Measurements from ENCODE around the gene CHST13. TPM values are rescaled to one million over a fixed set of nuclear protein-coding genes. Genes with fewer than 3 reads are reported as not detected.

CHST13 gene
- total and polyA plus RNA-seq, 11 donors = 0.07 to 2.3 (median 0.37) TPM; not detected in 1

DNA sequence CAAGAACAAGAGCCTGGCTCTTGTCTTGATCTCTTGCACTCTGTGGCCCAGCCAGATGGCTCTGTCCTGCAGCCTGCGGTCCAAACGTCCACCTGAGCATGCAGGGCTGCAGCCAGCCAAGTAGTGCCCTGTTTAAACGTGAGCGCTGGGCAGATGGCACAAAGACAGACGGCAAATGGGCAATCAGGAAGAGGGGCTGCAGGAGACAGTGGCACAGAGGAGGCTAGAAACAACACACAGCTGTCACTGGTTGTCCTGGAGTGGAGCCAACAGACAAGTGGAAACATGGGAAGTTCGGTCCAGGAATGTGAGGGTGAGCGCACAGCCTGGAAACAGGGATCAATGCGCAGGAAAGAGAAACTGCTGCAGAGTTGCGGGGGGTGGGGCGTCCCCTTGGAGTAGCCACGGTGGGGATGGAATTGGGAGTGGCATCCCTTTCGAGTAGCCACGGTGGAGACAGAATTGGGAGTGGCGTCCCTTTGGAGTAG lies 37.6 kb upstream of the CHST13 start:
- TF ChIP-seq POLR2A (IDR thresholded peaks at IDR 0.05) = no peak
- TF ChIP-seq, protein P1, sequence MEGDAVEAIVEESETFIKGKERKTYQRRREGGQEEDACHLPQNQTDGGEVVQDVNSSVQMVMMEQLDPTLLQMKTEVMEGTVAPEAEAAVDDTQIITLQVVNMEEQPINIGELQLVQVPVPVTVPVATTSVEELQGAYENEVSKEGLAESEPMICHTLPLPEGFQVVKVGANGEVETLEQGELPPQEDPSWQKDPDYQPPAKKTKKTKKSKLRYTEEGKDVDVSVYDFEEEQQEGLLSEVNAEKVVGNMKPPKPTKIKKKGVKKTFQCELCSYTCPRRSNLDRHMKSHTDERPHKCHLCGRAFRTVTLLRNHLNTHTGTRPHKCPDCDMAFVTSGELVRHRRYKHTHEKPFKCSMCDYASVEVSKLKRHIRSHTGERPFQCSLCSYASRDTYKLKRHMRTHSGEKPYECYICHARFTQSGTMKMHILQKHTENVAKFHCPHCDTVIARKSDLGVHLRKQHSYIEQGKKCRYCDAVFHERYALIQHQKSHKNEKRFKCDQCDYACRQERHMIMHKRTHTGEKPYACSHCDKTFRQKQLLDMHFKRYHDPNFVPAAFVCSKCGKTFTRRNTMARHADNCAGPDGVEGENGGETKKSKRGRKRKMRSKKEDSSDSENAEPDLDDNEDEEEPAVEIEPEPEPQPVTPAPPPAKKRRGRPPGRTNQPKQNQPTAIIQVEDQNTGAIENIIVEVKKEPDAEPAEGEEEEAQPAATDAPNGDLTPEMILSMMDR (IDR thresholded peaks at IDR 0.05) = no peak
- no peak overlapping the region for H3K27ac ChIP-seq
- ATAC-seq = no peak
- peaks cover 0 to 21% (median 9%) of the 10 kb centered on the region in 12 donors for H3K4me1 ChIP-seq
- WGBS, 4 donors = 72 to 84% (median 75%) methylated on average over 14 of the region's 14 CpGs
- intact Hi-C loops (cut with DNase I) = no loop called here
- H3K27me3 ChIP-seq = no peaks in the 10 kb centered on the region
- H3K36me3 ChIP-seq = no peaks in the 10 kb centered on the region
- H3K4me3 ChIP-seq = no peak overlapping the region
- DNase-seq = peak in 2 of 5 donors; percentile 9 to 24
- H3K9me3 ChIP-seq = no peaks in the 10 kb centered on the region

DNA sequence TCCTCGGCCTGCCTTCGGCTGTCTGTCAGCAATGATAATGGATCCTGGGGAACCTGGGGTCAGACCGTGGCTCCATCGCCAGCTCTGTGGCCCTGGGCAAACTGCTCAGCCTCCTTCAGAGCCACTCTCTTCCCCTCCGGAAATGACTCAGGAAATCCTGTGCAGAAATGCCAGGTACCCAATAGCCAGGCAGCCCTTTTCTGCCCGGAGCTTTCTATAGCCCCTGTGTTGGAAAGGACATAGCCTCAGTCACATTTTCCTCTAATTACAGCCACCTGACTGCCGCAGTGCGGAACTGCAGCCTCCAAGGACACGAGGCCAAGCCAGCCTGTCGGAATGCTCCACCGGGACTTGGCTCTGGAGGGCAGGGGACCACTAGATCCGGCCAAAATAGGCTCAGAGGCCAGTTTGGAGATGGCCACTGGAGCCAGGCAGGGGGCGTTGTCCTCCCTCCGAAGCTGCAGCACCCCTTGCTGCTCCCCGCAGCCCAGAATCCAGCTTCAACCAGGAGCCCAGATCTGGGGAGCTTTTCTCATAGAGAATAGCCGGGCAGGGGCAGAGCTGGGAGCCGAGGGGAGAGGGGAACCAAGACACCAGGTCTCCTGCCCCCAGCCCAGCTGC lies 36.7 kb upstream of the CHST13 start:
- H3K9me3 ChIP-seq = no peaks in the 10 kb centered on the region
- H3K36me3 ChIP-seq = no peaks in the 10 kb centered on the region
- peaks cover 0 to 21% (median 9%) of the 10 kb centered on the region in 12 donors for H3K4me1 ChIP-seq
- peak in 4 of 5 donors; percentile 30 to 64 (median 46) for DNase-seq
- intact Hi-C loops (cut with DNase I) = no loop called here
- H3K4me3 ChIP-seq = no peak overlapping the region
- TF ChIP-seq, protein P1 (IDR thresholded peaks at IDR 0.05) = peak in 8 of 12 donors; percentile 9 to 44 (median 26)
- TF ChIP-seq POLR2A (IDR thresholded peaks at IDR 0.05) = no peak
- ATAC-seq = peak; percentile 65 to 84 (median 71)
- peak overlapping the region in 3 of 12 donors; percentile 26 to 33 (median 30) for H3K27ac ChIP-seq
- no peaks in the 10 kb centered on the region for H3K27me3 ChIP-seq
- 33 to 49% (median 39%) methylated on average over 14 to 17 of the region's 17 CpGs for WGBS, 4 donors

DNA sequence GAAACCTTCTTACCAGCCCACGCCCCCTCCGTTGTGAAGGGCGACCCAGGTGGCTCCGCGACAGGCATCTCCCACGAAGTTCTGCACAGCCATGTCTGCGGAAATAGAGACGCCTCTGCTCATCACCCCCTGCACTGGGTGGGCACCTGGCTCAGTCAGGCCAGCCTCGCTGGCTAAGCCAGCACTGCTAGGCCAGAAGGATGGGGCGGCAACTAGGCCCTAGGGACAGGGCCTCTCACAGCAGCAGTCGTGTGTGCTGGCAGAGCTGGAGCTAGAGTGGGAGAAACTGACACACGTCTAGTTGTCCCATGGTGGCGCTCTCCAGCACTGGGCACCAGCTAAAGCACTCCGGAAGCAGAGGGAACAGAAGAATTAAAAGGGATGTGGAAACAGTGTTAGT lies 35.8 kb upstream of the CHST13 start:
- no peaks in the 10 kb centered on the region for H3K9me3 ChIP-seq
- H3K27me3 ChIP-seq = no peaks in the 10 kb centered on the region
- peak in 1 of 5 donors; percentile 48 for DNase-seq
- 86 to 90% (median 88%) methylated on average over 14 of the region's 14 CpGs for WGBS, 4 donors
- no peaks in the 10 kb centered on the region for H3K36me3 ChIP-seq
- intact Hi-C loops (cut with DNase I) = no loop called here
- peaks cover 0 to 21% (median 9%) of the 10 kb centered on the region in 12 donors for H3K4me1 ChIP-seq
- no peak overlapping the region for H3K27ac ChIP-seq
- ATAC-seq = no peak
- no peak for TF ChIP-seq POLR2A (IDR thresholded peaks at IDR 0.05)
- TF ChIP-seq, protein P1 (IDR thresholded peaks at IDR 0.05) = no peak
- H3K4me3 ChIP-seq = no peak overlapping the region

DNA sequence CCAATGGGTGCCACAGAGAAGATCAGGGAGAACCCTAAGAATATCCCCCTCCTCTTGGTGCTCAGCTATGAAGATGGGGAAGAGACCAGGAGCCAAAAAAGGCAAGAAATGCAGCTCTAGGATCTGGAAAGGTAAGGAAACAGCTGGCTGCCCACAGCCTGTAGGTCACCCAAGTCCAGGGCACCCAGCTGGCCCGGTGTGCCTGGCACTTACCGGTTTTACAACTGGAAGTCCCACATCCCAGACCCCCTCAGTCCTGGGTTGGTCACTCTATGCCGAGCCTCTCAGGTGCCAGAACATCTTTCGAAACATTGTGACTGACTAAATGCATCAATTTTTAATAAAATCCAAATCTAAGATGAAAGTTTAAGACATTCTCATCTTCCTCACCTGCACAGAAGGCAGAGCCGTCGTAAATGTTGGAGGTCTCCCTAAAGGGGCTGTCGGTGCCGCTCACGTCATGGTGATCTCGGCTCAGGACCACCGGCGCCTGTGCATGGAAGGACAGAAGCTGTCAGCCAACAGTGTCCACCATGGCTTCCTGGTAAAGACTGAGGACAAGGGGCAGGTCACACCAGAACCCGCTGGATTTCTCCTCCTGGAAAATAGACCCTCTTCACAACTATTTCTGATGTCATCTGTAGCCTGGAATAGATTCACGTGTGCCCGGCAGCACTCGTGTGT lies 34.9 kb upstream of the CHST13 start:
- intact Hi-C loops (cut with DNase I) = no loop called here
- Histone ChIP-seq H3K4me1 (peaks cover 0 to 21% (median 9%) of the 10 kb centered on the region in 12 donors), H3K27me3 (no peaks in the 10 kb centered on the region), H3K4me3 (no peak overlapping the region), H3K27ac (no peak overlapping the region), H3K36me3 (no peaks in the 10 kb centered on the region), H3K9me3 (no peaks in the 10 kb centered on the region)
- ATAC-seq (no peak), DNase-seq (peak in 2 of 5 donors; percentile 13 to 47)
- TF ChIP-seq, protein P1 (IDR thresholded peaks at IDR 0.05) = no peak
- TF ChIP-seq POLR2A (IDR thresholded peaks at IDR 0.05) = no peak
- WGBS, 4 donors = 90 to 93% (median 92%) methylated on average over 16 of the region's 16 CpGs
